Neural cell (in vitro differentiated cells): Measurements from ENCODE around the gene CHD6. TPM values are rescaled to one million over a fixed set of nuclear protein-coding genes. Genes with fewer than 3 reads are reported as not detected.

Experiments used
- H2AFZ ChIP-seq: fragments of 200-600, 300-800 bp; sonication (generic), shearing (Covaris generic); 2 replicates; pipeline ENCODE4 v1.6.0; 2014; ENCODE audit warnings: low read depth, mild to moderate bottlenecking, antibody characterized with exemption, low read length, moderate library complexity
- H3F3A ChIP-seq: fragments of 200-600 bp; shearing (Covaris generic); 2 replicates; pipeline ENCODE4 v1.6.1; 2016; ENCODE audit warnings: mild to moderate bottlenecking, moderate library complexity, mixed read lengths, antibody characterized with exemption, low read length; ENCODE audit not compliant: insufficient read depth, poor library complexity, severe bottlenecking
- H3K27ac ChIP-seq: fragments of 200-600, 300-800 bp; sonication (generic), shearing (Covaris generic); 2 replicates; pipeline ENCODE4 v1.5.1; 2014; ENCODE audit warnings: mild to moderate bottlenecking, low read length, moderate library complexity
- H3K27me3 ChIP-seq: fragments of 300-800, 200-600 bp; sonication (generic), shearing (Covaris generic); 2 replicates; pipeline ENCODE4 v1.6.0; 2014; ENCODE audit warnings: mild to moderate bottlenecking, low read depth, low read length, moderate library complexity; ENCODE audit not compliant: insufficient read depth
- H3K36me3 ChIP-seq: fragments of 300-800, 200-600 bp; sonication (generic), shearing (Covaris generic); 2 replicates; pipeline ENCODE4 v1.5.1; 2014; ENCODE audit warnings: mild to moderate bottlenecking, antibody characterized with exemption, low read length, moderate library complexity; ENCODE audit not compliant: insufficient read depth
- H3K4me2 ChIP-seq: fragments of 300-800, 200-600 bp; sonication (generic), shearing (Covaris generic); 2 replicates; pipeline ENCODE4 v1.6.0; 2014; ENCODE audit warnings: mild to moderate bottlenecking, low read length
- H3K4me3 ChIP-seq: fragments of 300-800, 200-600 bp; sonication (generic), shearing (Covaris generic); 2 replicates; pipeline ENCODE4 v1.5.1; 2014; ENCODE audit warnings: mild to moderate bottlenecking, low read length, moderate library complexity
- H3K79me2 ChIP-seq: fragments of 200-600 bp; shearing (Covaris generic); replicated peaks from 2 replicates; pipeline ENCODE4 v1.6.0; 2014; ENCODE audit warnings: mild to moderate bottlenecking, low read length, moderate library complexity; ENCODE audit not compliant: insufficient read depth
- H3K9ac ChIP-seq: fragments of 300-800, 200-600 bp; sonication (generic), shearing (Covaris generic); 2 replicates; pipeline ENCODE4 v1.6.1; 2016; ENCODE audit warnings: mild to moderate bottlenecking, low read length, mixed read lengths
- H3K9me2 ChIP-seq: fragments of 200-600 bp; shearing (Covaris generic); 2 replicates; pipeline ENCODE4 v1.6.1; 2016; ENCODE audit warnings: mild to moderate bottlenecking, low read length, mixed read lengths; ENCODE audit not compliant: insufficient read depth
- H3K9me3 ChIP-seq: fragments of 200-600, 300-800 bp; sonication (generic), shearing (Covaris generic); 2 replicates; pipeline ENCODE4 v1.6.1; 2016; ENCODE audit warnings: mild to moderate bottlenecking, mixed run types, low read length, moderate library complexity, mixed read lengths
- H4K20me1 ChIP-seq: fragments of 200-600 bp; shearing (Covaris generic); 2 replicates; pipeline ENCODE4 v1.6.1; 2016; ENCODE audit warnings: mild to moderate bottlenecking, mixed run types; ENCODE audit not compliant: insufficient read depth
- EP300 ChIP-seq: fragments of 450-650 bp; conservative IDR thresholded peaks from 2 replicates; pipeline ENCODE4 v1.6.1; 2014; ENCODE audit warnings: antibody characterized with exemption, mild to moderate bottlenecking, moderate library complexity; ENCODE audit not compliant: poor library complexity, severe bottlenecking
- EZH2 ChIP-seq: fragments of 200-600, 300-800 bp; shearing (Covaris generic), sonication (generic); IDR thresholded peaks from 2 replicates; pipeline ENCODE4 v1.6.1; 2014; ENCODE audit warnings: antibody characterized with exemption, low read length, borderline replicate concordance, mild to moderate bottlenecking; ENCODE audit not compliant: insufficient read depth, poor library complexity, severe bottlenecking
- MXI1 ChIP-seq: fragments of 450-650 bp; conservative IDR thresholded peaks from 2 replicates; pipeline ENCODE4 v1.6.1; 2014; ENCODE audit warnings: antibody characterized with exemption, mild to moderate bottlenecking; ENCODE audit not compliant: poor library complexity, severe bottlenecking
- POLR2AphosphoS5 ChIP-seq: IDR thresholded peaks from 2 replicates; pipeline ENCODE4 v1.6.1; 2012
- RAD21 ChIP-seq: fragments of 450-650 bp; conservative IDR thresholded peaks from 2 replicates; pipeline ENCODE4 v1.6.1; 2014; ENCODE audit warnings: antibody characterized with exemption, mild to moderate bottlenecking, moderate library complexity
- SMC3 ChIP-seq: fragments of 450-650 bp; conservative IDR thresholded peaks from 2 replicates; pipeline ENCODE4 v1.6.1; 2014; ENCODE audit warnings: antibody characterized with exemption, mild to moderate bottlenecking, moderate library complexity; ENCODE audit not compliant: poor library complexity
- TAF1 ChIP-seq: IDR thresholded peaks from 2 replicates; pipeline ENCODE4 v1.6.1; 2012; ENCODE audit warnings: low read depth
- polyA plus RNA-seq: library from polyadenylated mRNA; depleted of rRNA; stranded (reverse); fragments of >200 nt; gene quantifications from 2 replicates; pipeline ENCODE4 v1.2.3, GENCODE V29; 2014
- TF ChIP-seq, protein P1 (sequence below): IDR thresholded peaks from 2 replicates; pipeline ENCODE4 v1.6.1; 2012; ENCODE audit warnings: borderline replicate concordance
- TF ChIP-seq, protein P2 (sequence below): fragments of 450-650 bp; IDR thresholded peaks from 2 replicates; pipeline ENCODE4 v1.5.1; 2014; ENCODE audit warnings: antibody characterized with exemption, mild to moderate bottlenecking, moderate library complexity; ENCODE audit not compliant: poor library complexity, severe bottlenecking

Gene CHD6
- polyA plus RNA-seq, 1 donor from 2014 or later = 22.9 TPM

DNA sequence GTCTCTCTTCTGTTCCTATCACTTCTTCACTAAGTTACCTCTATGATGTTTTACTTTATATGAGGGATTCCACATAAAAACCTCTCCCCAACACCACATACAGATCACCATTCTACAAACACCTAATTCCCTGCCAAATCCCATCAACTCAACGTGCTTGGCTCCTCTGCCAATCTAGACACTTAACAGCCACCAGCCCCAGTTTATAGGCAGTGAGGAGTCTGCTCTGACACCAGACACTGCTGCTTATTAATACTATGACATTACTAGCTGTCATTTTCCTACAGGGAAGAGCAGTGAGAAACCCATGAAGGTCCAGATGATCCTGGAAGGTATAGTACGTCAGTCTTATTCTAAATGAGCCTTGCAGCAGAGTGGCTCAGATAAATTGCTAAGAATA, 104.3 kb downstream of the CHD6 start:
- H3K79me2 ChIP-seq = peaks cover 11% of the 10 kb centered on the region
- no peak overlapping the region for H3K27ac ChIP-seq

DNA sequence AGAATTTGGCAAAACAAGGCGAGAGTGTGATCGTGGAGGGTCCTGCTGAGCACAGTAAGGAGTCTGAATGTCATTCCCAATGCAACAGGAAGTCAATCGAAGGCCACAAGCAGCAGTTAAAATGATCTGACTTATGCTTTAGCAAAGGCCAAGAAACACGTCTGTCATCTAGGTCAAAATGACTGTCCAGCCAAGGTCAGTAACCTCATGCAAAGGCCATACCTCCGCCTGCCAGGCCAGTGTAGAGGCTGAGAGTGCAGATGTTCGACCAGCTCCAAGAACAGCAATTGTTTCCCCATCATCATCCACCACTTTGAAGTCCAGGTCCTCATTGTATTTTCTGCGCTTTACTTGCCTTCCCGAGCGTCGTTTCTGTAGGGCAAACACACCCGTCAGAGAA, 105.6 kb downstream of the CHD6 start:
- H3K9me3 ChIP-seq = no peaks in the 10 kb centered on the region
- H3K4me2 ChIP-seq = no peak overlapping the region
- TF ChIP-seq MXI1 (no peak), RAD21 (no peak), EZH2 (no peak), POLR2AphosphoS5 (no peak), SMC3 (no peak)
- TF ChIP-seq, protein P1, sequence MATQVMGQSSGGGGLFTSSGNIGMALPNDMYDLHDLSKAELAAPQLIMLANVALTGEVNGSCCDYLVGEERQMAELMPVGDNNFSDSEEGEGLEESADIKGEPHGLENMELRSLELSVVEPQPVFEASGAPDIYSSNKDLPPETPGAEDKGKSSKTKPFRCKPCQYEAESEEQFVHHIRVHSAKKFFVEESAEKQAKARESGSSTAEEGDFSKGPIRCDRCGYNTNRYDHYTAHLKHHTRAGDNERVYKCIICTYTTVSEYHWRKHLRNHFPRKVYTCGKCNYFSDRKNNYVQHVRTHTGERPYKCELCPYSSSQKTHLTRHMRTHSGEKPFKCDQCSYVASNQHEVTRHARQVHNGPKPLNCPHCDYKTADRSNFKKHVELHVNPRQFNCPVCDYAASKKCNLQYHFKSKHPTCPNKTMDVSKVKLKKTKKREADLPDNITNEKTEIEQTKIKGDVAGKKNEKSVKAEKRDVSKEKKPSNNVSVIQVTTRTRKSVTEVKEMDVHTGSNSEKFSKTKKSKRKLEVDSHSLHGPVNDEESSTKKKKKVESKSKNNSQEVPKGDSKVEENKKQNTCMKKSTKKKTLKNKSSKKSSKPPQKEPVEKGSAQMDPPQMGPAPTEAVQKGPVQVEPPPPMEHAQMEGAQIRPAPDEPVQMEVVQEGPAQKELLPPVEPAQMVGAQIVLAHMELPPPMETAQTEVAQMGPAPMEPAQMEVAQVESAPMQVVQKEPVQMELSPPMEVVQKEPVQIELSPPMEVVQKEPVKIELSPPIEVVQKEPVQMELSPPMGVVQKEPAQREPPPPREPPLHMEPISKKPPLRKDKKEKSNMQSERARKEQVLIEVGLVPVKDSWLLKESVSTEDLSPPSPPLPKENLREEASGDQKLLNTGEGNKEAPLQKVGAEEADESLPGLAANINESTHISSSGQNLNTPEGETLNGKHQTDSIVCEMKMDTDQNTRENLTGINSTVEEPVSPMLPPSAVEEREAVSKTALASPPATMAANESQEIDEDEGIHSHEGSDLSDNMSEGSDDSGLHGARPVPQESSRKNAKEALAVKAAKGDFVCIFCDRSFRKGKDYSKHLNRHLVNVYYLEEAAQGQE = no peak
- TF ChIP-seq, protein P2, sequence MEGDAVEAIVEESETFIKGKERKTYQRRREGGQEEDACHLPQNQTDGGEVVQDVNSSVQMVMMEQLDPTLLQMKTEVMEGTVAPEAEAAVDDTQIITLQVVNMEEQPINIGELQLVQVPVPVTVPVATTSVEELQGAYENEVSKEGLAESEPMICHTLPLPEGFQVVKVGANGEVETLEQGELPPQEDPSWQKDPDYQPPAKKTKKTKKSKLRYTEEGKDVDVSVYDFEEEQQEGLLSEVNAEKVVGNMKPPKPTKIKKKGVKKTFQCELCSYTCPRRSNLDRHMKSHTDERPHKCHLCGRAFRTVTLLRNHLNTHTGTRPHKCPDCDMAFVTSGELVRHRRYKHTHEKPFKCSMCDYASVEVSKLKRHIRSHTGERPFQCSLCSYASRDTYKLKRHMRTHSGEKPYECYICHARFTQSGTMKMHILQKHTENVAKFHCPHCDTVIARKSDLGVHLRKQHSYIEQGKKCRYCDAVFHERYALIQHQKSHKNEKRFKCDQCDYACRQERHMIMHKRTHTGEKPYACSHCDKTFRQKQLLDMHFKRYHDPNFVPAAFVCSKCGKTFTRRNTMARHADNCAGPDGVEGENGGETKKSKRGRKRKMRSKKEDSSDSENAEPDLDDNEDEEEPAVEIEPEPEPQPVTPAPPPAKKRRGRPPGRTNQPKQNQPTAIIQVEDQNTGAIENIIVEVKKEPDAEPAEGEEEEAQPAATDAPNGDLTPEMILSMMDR = no peak
- peaks cover 14% of the 10 kb centered on the region for H3K79me2 ChIP-seq
- H3K9me2 ChIP-seq = no peaks in the 10 kb centered on the region
- no peak overlapping the region for H2AFZ ChIP-seq
- H3K36me3 ChIP-seq = peaks cover 11% of the 10 kb centered on the region
- H4K20me1 ChIP-seq = no peaks in the 10 kb centered on the region
- H3K27me3 ChIP-seq = no peaks in the 10 kb centered on the region
- H3K27ac ChIP-seq = no peak overlapping the region
- no peaks in the 10 kb centered on the region for H3F3A ChIP-seq
- no peak overlapping the region for H3K9ac ChIP-seq
- H3K4me3 ChIP-seq = no peak overlapping the region

More for the DNA sequence above, 104.3 kb downstream of the CHD6 start:
- peaks cover 11% of the 10 kb centered on the region for H3K36me3 ChIP-seq
- no peak overlapping the region for H3K9ac ChIP-seq
- H3F3A ChIP-seq = no peaks in the 10 kb centered on the region
- no peaks in the 10 kb centered on the region for H3K9me3 ChIP-seq
- H2AFZ ChIP-seq = no peak overlapping the region
- H3K27me3 ChIP-seq = no peaks in the 10 kb centered on the region
- H3K4me3 ChIP-seq = no peak overlapping the region
- H3K9me2 ChIP-seq = no peaks in the 10 kb centered on the region
- TF ChIP-seq, protein P1 = no peak
- TF ChIP-seq RAD21 (no peak), EZH2 (no peak), MXI1 (no peak), SMC3 (no peak), EP300 (no peak), POLR2AphosphoS5 (no peak), TAF1 (no peak)
- TF ChIP-seq, protein P2 = no peak
- no peak overlapping the region for H3K4me2 ChIP-seq
- no peaks in the 10 kb centered on the region for H4K20me1 ChIP-seq
